ACHN (cell line): ENCODE results near the gene INTS7.
"Not testable (repeated sequence)": the region's sequence is repeated elsewhere in the genome, so short reads cannot be mapped to it uniquely, and the experiment has no call there.

Source experiments
- DNase-seq: peaks from one replicate; pipeline ENCODE4 v3.0.0-alpha.2; 2015
- in situ Hi-C: cut with HindIII; loops from 2 replicates; pipeline ENCODE4 v1.10.0; 2017; ENCODE audit warnings: low sequenced_read_pairs, low pct_ligation_motif_present, low pct_unique_long_range_greater_than_20kb

INTS7 gene

DNA sequence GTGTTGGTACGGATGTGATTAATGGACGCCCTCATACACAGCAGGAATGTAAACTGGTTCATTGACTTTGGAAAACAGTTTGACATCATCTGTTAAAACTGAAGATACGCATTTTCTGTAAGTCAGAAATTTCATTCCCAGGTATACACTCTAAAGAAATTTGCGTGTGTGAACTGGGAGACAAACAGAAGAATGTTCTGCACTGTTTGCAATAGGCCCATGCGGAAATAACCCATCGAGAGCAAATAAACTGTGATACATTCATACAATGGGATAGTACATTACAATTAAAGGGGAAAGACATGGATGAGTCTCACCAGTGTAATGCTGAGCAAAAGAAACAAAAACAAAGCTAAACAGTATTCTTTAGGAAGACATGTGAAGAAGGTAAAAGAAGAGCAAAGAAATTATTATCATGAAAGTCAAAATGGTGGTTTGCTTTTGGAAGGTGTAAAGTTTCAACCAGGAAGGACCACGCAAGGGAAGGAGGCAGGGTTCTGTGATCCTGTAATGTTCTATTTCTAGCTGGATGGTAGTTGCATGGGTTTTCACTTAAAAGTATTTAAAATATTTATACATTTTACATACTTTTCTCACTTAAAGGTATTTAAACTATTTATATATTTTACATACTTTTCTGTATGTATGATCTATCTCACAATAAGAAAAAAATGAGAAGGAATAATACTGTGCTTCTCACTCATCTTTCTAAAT, 30.3 kb downstream of the INTS7 start:
- in situ Hi-C loops: no loop called here
- no peak for DNase-seq

GRCh38 chr1:212002536-212002935, 32.8 kb downstream of the INTS7 start:
- in situ Hi-C loops: no loop called here
- no peak for DNase-seq

GRCh38 chr1:211997426-211997825, 37.9 kb downstream of the INTS7 start:
- in situ Hi-C loops, DNase-seq: not testable (repeated sequence)

DNA sequence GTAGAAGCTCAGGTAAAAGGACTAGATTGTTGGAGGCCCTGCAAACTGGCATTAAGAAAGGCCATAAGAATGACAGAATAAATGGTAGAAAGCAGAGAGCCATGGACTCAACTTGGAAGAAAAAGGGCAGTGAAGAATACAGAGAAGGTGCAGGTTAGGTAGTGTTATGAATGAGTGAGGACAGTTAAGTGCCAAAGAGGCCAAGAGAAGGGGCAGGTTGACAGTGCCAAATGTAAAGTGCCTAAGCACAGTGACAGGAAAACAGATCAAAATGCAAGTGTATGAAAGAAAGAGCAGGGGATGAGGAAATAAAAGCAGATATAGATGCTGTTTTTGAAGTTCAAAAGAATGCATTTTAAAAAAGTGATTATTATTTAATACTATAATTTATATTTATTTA, 43.7 kb downstream of the INTS7 start:
- in situ Hi-C loops: no loop called here
- no peak for DNase-seq

- in situ Hi-C loops: no loop called here
- no peak for DNase-seq
These were observed 48.6 kb downstream of the INTS7 start for GRCh38 chr1:211986628-211987254.

DNA sequence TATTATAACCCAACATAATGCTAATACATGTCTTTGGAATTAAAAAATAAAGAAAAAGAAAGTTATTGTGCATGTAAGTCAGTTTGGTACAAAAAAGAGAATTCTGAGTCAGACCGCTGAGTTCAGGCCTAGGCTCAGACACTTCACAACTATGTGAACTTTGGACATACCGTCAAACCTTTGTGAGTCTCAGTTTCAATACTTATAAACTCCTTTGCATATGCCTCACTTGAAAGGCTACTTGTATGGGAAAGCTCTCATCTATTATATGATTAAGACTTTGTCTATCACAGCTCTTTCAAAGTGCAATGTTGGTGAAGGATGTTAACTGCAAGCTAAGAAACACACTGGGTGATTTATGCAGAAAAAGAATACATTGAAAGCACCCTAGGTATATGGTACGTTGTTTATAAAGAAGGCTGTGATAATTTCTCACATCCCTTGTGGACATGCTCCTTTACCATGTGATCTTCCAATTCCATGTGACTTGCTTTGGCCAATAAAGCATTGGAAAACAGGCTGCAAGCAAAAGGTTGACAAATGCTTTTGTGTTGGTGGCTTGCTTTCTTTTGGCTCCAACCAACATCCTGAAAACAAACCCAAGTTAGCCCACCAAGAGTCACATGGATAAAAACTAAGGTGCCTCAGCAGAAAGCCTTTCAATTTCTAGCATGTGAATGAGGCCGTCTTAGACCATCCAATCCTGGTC, 49.6 kb downstream of the INTS7 start:
- in situ Hi-C loops: no loop called here
- no peak for DNase-seq

DNA sequence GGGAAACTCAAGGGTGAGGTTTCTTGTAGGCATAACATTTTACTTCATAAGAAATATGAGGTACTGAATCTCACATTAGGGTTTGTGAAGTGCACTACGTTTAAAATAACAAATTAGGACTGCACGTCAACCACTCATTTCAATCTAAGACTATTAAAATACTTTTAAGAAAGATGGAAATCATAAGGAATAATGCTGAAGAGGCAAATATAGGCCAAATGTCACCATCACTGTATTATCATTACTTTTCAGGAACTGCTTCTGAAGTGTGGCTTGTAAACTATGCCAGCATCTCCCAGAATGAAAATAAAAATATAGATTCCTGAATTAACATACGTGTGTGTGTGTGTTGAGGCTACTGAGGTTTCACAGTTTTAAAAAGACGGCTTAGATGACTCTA, 56.8 kb downstream of the INTS7 start:
- in situ Hi-C loops: no loop called here
- DNase-seq: no peak

DNA sequence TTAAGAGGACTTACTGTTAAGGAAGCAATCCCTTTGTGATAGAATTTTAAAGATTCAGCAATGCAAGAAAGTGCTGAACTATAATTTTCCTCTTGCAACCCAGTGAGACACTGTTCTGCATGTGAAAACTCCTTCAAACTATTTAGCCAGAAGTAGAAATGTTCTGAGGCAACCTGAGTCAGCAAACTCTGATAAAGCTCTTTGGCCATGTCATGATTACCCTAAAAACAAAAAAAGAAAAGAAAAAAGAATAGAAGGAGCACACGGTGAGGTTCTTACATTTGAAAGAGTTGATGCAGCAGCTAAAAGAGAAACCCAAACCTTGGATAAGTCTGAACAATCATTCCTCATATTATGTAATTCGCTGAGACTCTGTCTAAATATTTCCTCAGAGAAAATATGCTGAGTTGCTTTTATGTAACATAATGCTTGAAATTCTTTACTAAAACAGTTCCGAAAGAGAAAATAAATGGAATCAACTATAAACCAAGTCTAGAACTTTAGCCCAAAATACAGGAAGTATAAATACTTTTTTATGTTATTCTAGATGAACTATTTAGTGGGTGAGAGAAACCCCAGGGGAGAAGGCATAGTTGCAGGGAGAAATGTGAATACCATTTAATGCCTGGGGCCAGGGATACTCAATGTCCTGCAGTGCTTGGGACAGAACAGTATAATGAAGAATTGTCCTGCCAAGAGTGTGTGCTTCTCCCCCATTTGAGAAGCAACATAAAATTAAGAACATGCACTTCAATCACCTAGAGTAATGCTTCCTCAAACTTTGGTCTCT, 60.0 kb downstream of the INTS7 start:
- in situ Hi-C loops: no loop called here
- DNase-seq: no peak

DNA sequence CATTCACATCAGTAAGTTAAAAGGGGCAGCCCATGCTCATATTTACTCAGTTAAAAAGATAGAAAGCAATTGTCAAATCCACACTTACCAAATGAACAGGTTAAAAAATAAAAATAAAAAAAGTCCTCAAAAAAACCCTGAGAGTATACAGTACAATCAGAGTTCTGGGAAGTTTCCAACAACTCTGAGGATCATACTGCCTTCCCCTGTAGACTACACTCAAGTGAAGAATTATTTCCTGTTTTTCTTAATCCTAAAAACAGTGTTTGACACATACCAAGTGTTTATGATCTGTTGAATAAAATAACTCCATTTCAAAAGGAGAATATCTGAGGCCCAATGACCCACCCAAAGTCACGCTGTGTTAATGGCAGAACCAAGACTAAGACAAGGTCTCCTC, 61.8 kb downstream of the INTS7 start:
- in situ Hi-C loops: no loop called here
- DNase-seq: no peak

- DNase-seq: no peak
- in situ Hi-C loops: no loop called here
These were observed 67.0 kb downstream of the INTS7 start for GRCh38 chr1:211968200-211968834.

- in situ Hi-C loops: no loop called here
- no peak for DNase-seq
These were observed 67.7 kb downstream of the INTS7 start for GRCh38 chr1:211967704-211968103.

- no peak for DNase-seq
- in situ Hi-C loops: no loop called here
These were observed 70.1 kb downstream of the INTS7 start for GRCh38 chr1:211965108-211965805.

- no peak for DNase-seq
- in situ Hi-C loops: no loop called here
These were observed 75.7 kb downstream of the INTS7 start for GRCh38 chr1:211959680-211960079.

- no peak for DNase-seq
- in situ Hi-C loops: no loop called here
These were observed 76.1 kb downstream of the INTS7 start for GRCh38 chr1:211959221-211959620.

GRCh38 chr1:211954028-211954427, 81.3 kb downstream of the INTS7 start:
- in situ Hi-C loops, DNase-seq: not testable (repeated sequence)

DNA sequence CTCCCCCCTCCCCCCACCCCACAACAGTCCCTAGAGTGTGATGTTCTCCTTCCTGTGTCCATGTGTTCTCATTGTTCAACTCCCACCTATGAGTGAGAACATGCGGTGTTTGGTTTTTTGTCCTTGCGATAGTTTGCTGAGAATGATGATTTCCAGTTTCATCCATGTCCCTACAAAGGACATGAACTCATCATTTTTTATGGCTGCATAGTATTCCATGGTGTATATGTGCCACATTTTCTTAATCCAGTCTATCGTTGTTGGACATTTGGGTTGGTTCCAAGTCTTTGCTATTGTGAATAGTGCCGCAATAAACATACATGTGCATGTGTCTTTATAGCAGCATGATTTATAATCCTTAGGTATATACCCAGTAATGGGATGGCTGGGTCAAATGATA, 81.8 kb downstream of the INTS7 start:
- in situ Hi-C loops, DNase-seq: not testable (repeated sequence)

DNA sequence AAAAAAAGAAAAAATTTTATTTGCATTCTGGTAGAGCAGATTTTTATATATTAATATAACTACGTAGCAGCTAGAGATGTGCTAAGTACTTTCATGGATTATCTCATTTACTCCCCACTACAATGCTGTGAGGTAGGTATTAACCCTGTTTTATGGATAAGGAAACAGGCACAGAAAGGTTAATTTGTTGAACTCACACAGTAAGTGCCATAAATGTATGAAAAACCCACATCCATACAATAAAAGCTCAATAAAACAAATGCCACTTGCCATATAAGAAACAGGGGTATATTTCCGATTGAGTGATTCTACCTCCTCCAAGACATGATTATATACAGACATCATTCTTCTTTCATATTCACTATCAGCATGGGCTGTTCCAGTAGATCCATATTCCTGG, 83.1 kb downstream of the INTS7 start:
- in situ Hi-C loops: no loop called here
- no peak for DNase-seq

- peak; percentile 81 for DNase-seq
- in situ Hi-C loops: no loop called here
These were observed 83.5 kb downstream of the INTS7 start for GRCh38 chr1:211951856-211952255.
